Adrenal gland (tissue), 12 donors: Measurements from ENCODE around the gene SYMPK. TPM values are rescaled to one million over a fixed set of nuclear protein-coding genes. Genes with fewer than 3 reads are reported as not detected.

ENCODE experiments used
- DNase-seq, 7 donors: peaks; one replicate each; pipeline ENCODE4 v3.0.0-alpha.2; 2019 to 2020
- H3K27ac ChIP-seq, 5 donors: fragments of 200-600 bp; sonication (generic) in 4 of 5; 1 replicate in 3 of 5; 2 replicates in 2 of 5; pipeline versions ENCODE4 v1.5.1 to v1.8.0; 2016 to 2020; ENCODE audit warnings: mild to moderate bottlenecking in 1 of 5
- H3K27me3 ChIP-seq: fragments of 200-600 bp; 2 replicates; pipeline ENCODE4 v1.8.0; 2021
- H3K36me3 ChIP-seq, 2 donors: fragments of 200-600 bp; replicated peaks in 1 of 2; 1 replicate in 1 of 2; 2 replicates in 1 of 2; pipeline versions ENCODE4 v1.5.1 to v1.8.0; 2018 to 2022
- H3K4me1 ChIP-seq, 2 donors: fragments of 200-600 bp; replicated peaks in 1 of 2; 1 replicate in 1 of 2; 2 replicates in 1 of 2; pipeline versions ENCODE4 v1.5.1 to v1.8.0; 2018 to 2021
- H3K4me3 ChIP-seq, 4 donors: fragments of 200-600 bp; sonication (generic) in 3 of 4; one replicate each; pipeline ENCODE4 v1.5.1; 2016 to 2018
- H3K9me3 ChIP-seq, 3 donors: fragments of 200-600 bp; sonication (generic) in 1 of 3; replicated peaks in 1 of 3; 1 replicate in 2 of 3; 2 replicates in 1 of 3; pipeline versions ENCODE4 v1.5.1 to v1.8.0; 2016 to 2021
- CTCF ChIP-seq, 6 experiments: fragments of 450-650 bp in 4 of 6; fragments of 200-600 bp in 2 of 6; sonication (generic) in 1 of 6; IDR thresholded peaks; 1 replicate in 5 of 6; 2 replicates in 1 of 6; pipeline versions ENCODE4 v1.5.1 to v1.8.0; 2016 to 2021; ENCODE audit warnings: antibody characterized with exemption in 6 of 6, mild to moderate bottlenecking in 2 of 6, moderate library complexity in 1 of 6
- POLR2A ChIP-seq, 2 donors: fragments of 450-650 bp; IDR thresholded peaks; one replicate each; pipeline ENCODE4 v1.6.1; 2017; ENCODE audit warnings: antibody characterized with exemption in 2 of 2, mild to moderate bottlenecking in 2 of 2, moderate library complexity in 1 of 2
- WGBS, 4 donors: extraction: QIAGEN DNeasy Blood & Tissue Kit in 2 of 4; methylation state at CpG; one replicate each; pipeline versions ENCODE4 v1.1.5 to v1.1.7; 2013 to 2017; 5-methylcytosine and 5-hydroxymethylcytosine counted together
- intact Hi-C, 2 donors: fragments of 100-400 bp; cut with DNase I; formaldehyde crosslinking; loops; one replicate each; pipeline versions ENCODE4 v1.14.1 to v1.15.0; 2022 to 2023
- polyA plus RNA-seq, 3 donors: library from polyadenylated mRNA; stranded (reverse); fragments of 200-250 nt in 2 of 3; fragments of 350-450 nt in 1 of 3; fragmentation: Illumina TruSeq in 1 of 3; extraction: RNeasy Lipid Tissue Mini Kit (QIAGEN cat#74804) in 1 of 3; gene quantifications; one replicate each; pipeline ENCODE4 v1.2.3, GENCODE V29; 2013 to 2014
- total RNA-seq, 9 donors: library from RNA; depleted of rRNA in 4 of 9; stranded (reverse); fragments of >200 nt in 4 of 9; fragments of 120-200 nt in 1 of 9; fragmentation: NEBNext Ultra II Directional in 1 of 9; extraction: Animal tissue kit (Norgen Biotek cat#: 25700) in 1 of 9; gene quantifications; one replicate each; pipeline versions ENCODE4 v1.1.0 to v1.2.4, GENCODE V29; 2013 to 2023
- donor health status: healthy with polysubstance abuse.
- donor health status: Bipolar disorder and iron deficiency.
- donor health status: DM: yes; HTN: yes; CAD: no.
- donor health status: DM: no; HTN: no; CAD: no.
- donor health status: DM: no; HTN: no; CAD: no.
- donor health status: DM: yes; HTN: yes; CAD: no.

SYMPK gene
- total and polyA plus RNA-seq, 12 donors = 32.2 to 313 (median 51.2) TPM

- H3K36me3 ChIP-seq = no peaks in the 10 kb centered on the region
- no peak for DNase-seq
- H3K4me3 ChIP-seq = no peak overlapping the region
- no peak overlapping the region for H3K27ac ChIP-seq
- peaks cover 3 to 5% of the 10 kb centered on the region in 2 donors for H3K4me1 ChIP-seq
- WGBS, 4 donors = 73 to 93% (median 82%) methylated on average over 3 of the region's 3 CpGs
- intact Hi-C loops = no loop called here
- TF ChIP-seq CTCF (IDR thresholded peaks at IDR 0.05) (no peak), POLR2A (IDR thresholded peaks at IDR 0.05) (no peak)
- H3K27me3 ChIP-seq = no peaks in the 10 kb centered on the region
- H3K9me3 ChIP-seq = no peaks in the 10 kb centered on the region
These were observed 43.3 kb upstream of the SYMPK start for GRCh38 chr19:45906221-45906620.

GRCh38 chr19:45905011-45905410, 42.1 kb upstream of the SYMPK start:
- 69 to 83% (median 73%) methylated on average over 10 of the region's 10 CpGs for WGBS, 4 donors
- Histone ChIP-seq H3K27ac (no peak overlapping the region), H3K4me1 (peaks cover 15 to 16% of the 10 kb centered on the region in 2 donors), H3K36me3 (no peaks in the 10 kb centered on the region), H3K4me3 (no peak overlapping the region), H3K9me3 (no peaks in the 10 kb centered on the region), H3K27me3 (no peaks in the 10 kb centered on the region)
- DNase-seq = no peak
- intact Hi-C loops = no loop called here
- TF ChIP-seq CTCF (IDR thresholded peaks at IDR 0.05) (no peak), POLR2A (IDR thresholded peaks at IDR 0.05) (no peak)

- intact Hi-C loops = no loop called here
- peaks cover 0 to 18% of the 10 kb centered on the region in 2 donors for H3K36me3 ChIP-seq
- no peaks in the 10 kb centered on the region for H3K9me3 ChIP-seq
- DNase-seq = peak; percentile 98 to 99 (median 98)
- 1 to 8% (median 3%) methylated on average over 6 to 73 of the region's 73 CpGs for WGBS, 4 donors
- H3K4me1 ChIP-seq = peaks cover 16 to 20% of the 10 kb centered on the region in 2 donors
- TF ChIP-seq POLR2A (IDR thresholded peaks at IDR 0.05) = peak in 1 of 2 donors; percentile 58
- peak in 2 of 6 experiments; percentile 11 to 29 for TF ChIP-seq CTCF (IDR thresholded peaks at IDR 0.05)
- peak overlapping the region in 3 of 5 donors; percentile 44 to 72 (median 71) for H3K27ac ChIP-seq
- H3K4me3 ChIP-seq = peak overlapping the region in 2 of 4 donors; percentile 50 to 83
- H3K27me3 ChIP-seq = no peaks in the 10 kb centered on the region
These were observed 40.0 kb upstream of the SYMPK start for GRCh38 chr19:45902651-45903625.

GRCh38 chr19:45901912-45902650, 39.1 kb upstream of the SYMPK start, which contains the start of gene MYPOP:
MYPOP (minus strand) TSS chr19:45902613; CDS start chr19:45901773, 840 bp downstream.
- DNase-seq = no peak
- Histone ChIP-seq H3K9me3 (no peaks in the 10 kb centered on the region), H3K36me3 (peaks cover 0 to 20% of the 10 kb centered on the region in 2 donors), H3K27ac (peak within 1 kb of the TSS in 4 of 5 donors; percentile 44 to 75 (median 65)), H3K4me3 (peak within 1 kb of the TSS in 3 of 4 donors; percentile 29 to 83 (median 50)), H3K4me1 (peaks cover 16 to 20% of the 10 kb centered on the region in 2 donors), H3K27me3 (no peaks in the 10 kb centered on the region)
- no peak for TF ChIP-seq POLR2A (IDR thresholded peaks at IDR 0.05)
- intact Hi-C loops = no loop called here
- WGBS, 4 donors = 1 to 2% (median 1%) methylated on average over 26 to 47 of the region's 47 CpGs
